Testis (tissue), 3 donors: ENCODE measurements around the gene CDK5RAP1. TPM values are rescaled to one million over a fixed set of nuclear protein-coding genes. Genes with fewer than 3 reads are reported as not detected.

Source experiments
- DNase-seq: peaks from one replicate; pipeline ENCODE4 v3.0.0-alpha.2; 2019
- H3K27ac ChIP-seq, 2 donors: fragments of 200-600 bp; sonication (generic); one replicate each; pipeline ENCODE4 v1.5.1; 2019
- H3K27me3 ChIP-seq: fragments of 200-600 bp; sonication (generic); one replicate; pipeline ENCODE4 v1.5.1; 2019
- H3K36me3 ChIP-seq: fragments of 200-600 bp; sonication (generic); one replicate; pipeline ENCODE4 v1.5.1; 2017; ENCODE audit warnings: low read depth; ENCODE audit errors: missing control alignments
- H3K4me1 ChIP-seq: fragments of 200-600 bp; sonication (generic); one replicate; pipeline ENCODE4 v1.5.1; 2019
- H3K4me3 ChIP-seq, 2 donors: fragments of 200-600 bp; sonication (generic); one replicate each; pipeline ENCODE4 v1.5.1; 2017 to 2019
- H3K9me3 ChIP-seq: fragments of 200-600 bp; sonication (generic); one replicate; pipeline ENCODE4 v1.5.1; 2017
- CTCF ChIP-seq, 3 experiments: fragments of 450-650 bp in 2 of 3; fragments of 200-600 bp in 1 of 3; sonication (generic) in 1 of 3; IDR thresholded peaks; one replicate each; pipeline ENCODE4 v1.5.1; 2016 to 2019; ENCODE audit warnings: antibody characterized with exemption in 3 of 3, mild to moderate bottlenecking in 2 of 3, moderate library complexity in 1 of 3
- POLR2A ChIP-seq: fragments of 450-650 bp; IDR thresholded peaks from one replicate; pipeline ENCODE4 v1.6.1; 2017; ENCODE audit warnings: antibody characterized with exemption, mild to moderate bottlenecking, moderate library complexity
- WGBS, 2 donors: methylation state at CpG; one replicate each; pipeline ENCODE4 v1.1.5; 2018; 5-methylcytosine and 5-hydroxymethylcytosine counted together
- intact Hi-C: fragments of 100-400 bp; cut with DNase I; formaldehyde crosslinking; loops from one replicate; pipeline ENCODE4 v1.15.1; 2023; ENCODE audit warnings: low total_unique reads
- polyA plus RNA-seq: library from polyadenylated mRNA; stranded (reverse); fragments of 350-450 nt; fragmentation: Illumina TruSeq; extraction: RNeasy Lipid Tissue Mini Kit (QIAGEN cat#74804); gene quantifications from one replicate; pipeline ENCODE4 v1.2.3, GENCODE V29; 2014; ENCODE audit warnings: low read depth, low replicate concordance; ENCODE audit not compliant: insufficient read depth
- total RNA-seq, 2 donors: library from RNA; depleted of rRNA; stranded (reverse); fragments of >200 nt; gene quantifications; one replicate each; pipeline ENCODE4 v1.2.3, GENCODE V29; 2016

CDK5RAP1 gene
- total and polyA plus RNA-seq, 3 donors from 2014 or later = 30.8 to 36.6 (median 35.9) TPM

GRCh38 chr20:33320006-33320405 is 81.3 kb downstream of the CDK5RAP1 start:
- no peaks in the 10 kb centered on the region for H3K9me3 ChIP-seq
- intact Hi-C loops = no loop called here
- no peak for TF ChIP-seq CTCF (IDR thresholded peaks at IDR 0.05)
- TF ChIP-seq POLR2A = no peak
- WGBS, 2 donors = 89% methylated on average over 10 of the region's 10 CpGs
- no peaks in the 10 kb centered on the region for H3K36me3 ChIP-seq
- H3K27ac ChIP-seq = no peak overlapping the region
- DNase-seq = no peak
- no peak overlapping the region for H3K4me3 ChIP-seq
- H3K27me3 ChIP-seq = no peaks in the 10 kb centered on the region
- no peaks in the 10 kb centered on the region for H3K4me1 ChIP-seq

- no peaks in the 10 kb centered on the region for H3K4me1 ChIP-seq
- no peak for DNase-seq
- no peaks in the 10 kb centered on the region for H3K9me3 ChIP-seq
- TF ChIP-seq POLR2A = no peak
- TF ChIP-seq CTCF (IDR thresholded peaks at IDR 0.05) = no peak
- H3K27me3 ChIP-seq = no peaks in the 10 kb centered on the region
- intact Hi-C loops = no loop called here
- WGBS, 2 donors = 54 to 67% methylated on average over 5 of the region's 5 CpGs
- H3K27ac ChIP-seq = no peak overlapping the region
- no peaks in the 10 kb centered on the region for H3K36me3 ChIP-seq
- H3K4me3 ChIP-seq = no peak overlapping the region
Measured at GRCh38 chr20:33318096-33318429, 83.3 kb downstream of the CDK5RAP1 start.

- intact Hi-C loops = no loop called here
- no peaks in the 10 kb centered on the region for H3K36me3 ChIP-seq
- DNase-seq = no peak
- H3K27ac ChIP-seq = no peak overlapping the region
- WGBS, 2 donors = 90 to 96% methylated on average over 14 of the region's 14 CpGs
- no peaks in the 10 kb centered on the region for H3K9me3 ChIP-seq
- no peaks in the 10 kb centered on the region for H3K27me3 ChIP-seq
- no peaks in the 10 kb centered on the region for H3K4me1 ChIP-seq
- TF ChIP-seq CTCF (IDR thresholded peaks at IDR 0.05) (no peak), POLR2A (no peak)
- H3K4me3 ChIP-seq = no peak overlapping the region
Measured at GRCh38 chr20:33317424-33318095, 83.8 kb downstream of the CDK5RAP1 start.

GRCh38 chr20:33316958-33317357 is 84.4 kb downstream of the CDK5RAP1 start:
- H3K27ac ChIP-seq = no peak overlapping the region
- no peaks in the 10 kb centered on the region for H3K36me3 ChIP-seq
- no peak for DNase-seq
- no peaks in the 10 kb centered on the region for H3K27me3 ChIP-seq
- TF ChIP-seq POLR2A (no peak), CTCF (IDR thresholded peaks at IDR 0.05) (no peak)
- no peaks in the 10 kb centered on the region for H3K9me3 ChIP-seq
- WGBS, 2 donors = 85 to 87% methylated on average over 1 to 3 of the region's 3 CpGs
- no peak overlapping the region for H3K4me3 ChIP-seq
- H3K4me1 ChIP-seq = no peaks in the 10 kb centered on the region
- intact Hi-C loops = no loop called here

GRCh38 chr20:33316343-33316742 is 85.0 kb downstream of the CDK5RAP1 start:
- H3K9me3 ChIP-seq = no peaks in the 10 kb centered on the region
- TF ChIP-seq CTCF (IDR thresholded peaks at IDR 0.05) = no peak
- TF ChIP-seq POLR2A = no peak
- no peak overlapping the region for H3K4me3 ChIP-seq
- H3K4me1 ChIP-seq = no peaks in the 10 kb centered on the region
- WGBS, 2 donors = 88 to 92% methylated on average over 5 of the region's 5 CpGs
- H3K27me3 ChIP-seq = no peaks in the 10 kb centered on the region
- no peak overlapping the region for H3K27ac ChIP-seq
- no peak for DNase-seq
- intact Hi-C loops = no loop called here
- no peaks in the 10 kb centered on the region for H3K36me3 ChIP-seq
